HUES6 (cell line): Measurements from ENCODE around the gene PRRG3.

Experiments
- H3K27ac ChIP-seq: 2 replicates; pipeline ENCODE4 v1.7.0; 2013; ENCODE audit warnings: low read depth, mild to moderate bottlenecking, low read length, inconsistent platforms
- H3K27me3 ChIP-seq: 2 replicates; pipeline ENCODE4 v1.6.1; 2013; ENCODE audit warnings: low read length; ENCODE audit not compliant: control insufficient read depth, insufficient read depth
- H3K36me3 ChIP-seq: 2 replicates; pipeline ENCODE4 v1.6.1; 2013; ENCODE audit warnings: low read length; ENCODE audit not compliant: control insufficient read depth, insufficient read depth
- H3K4me1 ChIP-seq: 2 replicates; pipeline ENCODE4 v1.6.1; 2013; ENCODE audit warnings: low read length; ENCODE audit not compliant: control insufficient read depth, insufficient read depth
- H3K4me3 ChIP-seq: 2 replicates; pipeline ENCODE4 v1.5.1; 2013; ENCODE audit warnings: low read depth, low read length
- H3K9ac ChIP-seq: one replicate; pipeline ENCODE4 v1.6.1; 2013; ENCODE audit warnings: mild to moderate bottlenecking, low read length
- H3K9me3 ChIP-seq: 2 replicates; pipeline ENCODE4 v1.6.1; 2013; ENCODE audit warnings: low read depth, low read length; ENCODE audit not compliant: control insufficient read depth, insufficient read depth

Gene PRRG3

DNA sequence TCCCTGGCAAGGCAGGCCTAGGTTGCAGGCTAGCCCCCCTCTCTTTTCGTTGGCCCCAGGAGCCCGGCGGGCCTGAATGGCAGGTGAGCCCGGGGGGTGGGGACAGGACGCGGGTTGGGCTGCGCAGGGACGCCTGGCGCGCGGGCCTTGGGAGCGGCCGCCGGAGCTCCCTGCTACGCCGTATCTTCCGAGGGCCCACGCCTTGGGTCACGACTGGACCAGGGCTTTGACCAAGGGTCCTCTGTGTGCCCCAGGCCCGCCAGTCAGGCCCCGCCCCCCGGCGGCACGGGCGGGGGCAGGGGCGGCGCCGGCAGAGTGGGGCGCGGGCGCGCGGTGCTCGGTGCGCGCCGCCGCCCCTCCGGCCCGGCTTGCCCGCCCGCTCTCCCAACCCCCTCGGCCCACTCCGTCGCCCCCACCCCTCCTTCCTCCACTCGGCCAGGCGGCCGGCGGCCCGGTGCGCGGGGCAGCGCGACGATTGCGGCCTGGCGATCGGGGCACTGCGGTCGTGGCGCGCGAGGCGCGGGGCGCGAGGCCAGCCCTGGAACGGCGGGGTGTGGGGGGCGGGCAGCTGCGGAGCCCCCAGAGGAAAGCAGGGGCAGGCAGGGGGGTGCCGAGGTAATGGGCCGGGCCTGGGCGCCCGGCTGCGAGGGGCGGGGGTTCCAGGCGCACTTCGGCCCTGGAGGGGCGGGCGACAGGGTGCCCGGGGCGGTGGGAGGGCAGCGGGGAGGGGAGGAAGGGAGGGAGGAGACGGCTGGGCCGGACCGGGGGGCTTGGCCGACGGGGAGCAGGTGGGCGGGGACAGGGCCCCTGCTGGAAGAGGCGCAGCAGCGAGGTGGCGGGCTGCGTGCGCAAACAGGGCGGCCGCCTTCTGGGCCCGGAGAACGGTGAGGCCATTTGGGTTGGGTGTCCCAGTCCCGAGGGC, at the start of gene PRRG3:
TSS of gene PRRG3 (plus strand) at position 798 of the 922 bp plus-strand sequence. CDS start 3,357 bp downstream, outside the sequence.
- H3K36me3 ChIP-seq = no peaks in the 10 kb centered on the region
- no peak within 1 kb of the TSS for H3K27ac ChIP-seq
- H3K27me3 ChIP-seq = peaks cover 49% of the 10 kb centered on the region
- H3K4me1 ChIP-seq = peaks cover 4% of the 10 kb centered on the region; the same call in 1 of the 2 replicates
- H3K9me3 ChIP-seq = peaks cover 7% of the 10 kb centered on the region; the same call in 1 of the 2 replicates
- no peak within 1 kb of the TSS for H3K9ac ChIP-seq
- H3K4me3 ChIP-seq = peak within 1 kb of the TSS; percentile 56

DNA sequence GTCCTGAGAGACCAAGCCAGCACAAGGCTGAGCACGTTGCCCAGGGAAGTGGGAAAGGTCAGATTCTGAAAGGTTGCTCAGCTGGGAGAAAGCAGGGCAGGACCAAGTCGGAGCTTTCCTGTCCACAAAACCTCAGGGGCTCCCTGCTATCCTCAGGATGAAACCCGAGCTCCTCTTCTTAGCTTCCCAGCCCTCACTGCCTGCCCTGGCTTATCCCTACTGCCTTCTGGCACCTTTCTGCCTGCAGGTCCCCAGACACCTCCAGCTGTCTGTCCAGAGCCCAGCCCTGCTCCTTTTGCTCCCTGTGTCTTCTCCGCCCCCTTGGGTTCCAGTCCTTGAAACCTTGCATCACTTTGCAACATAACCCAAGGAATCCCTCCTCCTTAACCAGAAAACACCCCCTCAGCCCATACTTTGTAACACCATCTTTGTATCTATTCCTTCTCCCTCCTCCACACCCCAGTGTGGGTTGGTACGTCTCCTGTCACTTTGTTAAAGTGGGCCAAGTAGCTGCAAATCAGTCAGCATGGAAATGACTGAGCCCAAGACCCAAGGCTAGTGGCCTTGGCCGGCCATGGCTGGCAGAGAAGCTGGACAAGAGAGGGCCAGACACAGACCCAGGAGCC, 20.0 kb upstream of the PRRG3 start:
- Histone ChIP-seq H3K9me3 (peaks cover 3% of the 10 kb centered on the region; the same call in 1 of the 2 replicates), H3K4me1 (peaks cover 6% of the 10 kb centered on the region; the same call in 1 of the 2 replicates), H3K4me3 (no peak overlapping the region), H3K27me3 (peaks cover 20% of the 10 kb centered on the region), H3K9ac (no peak overlapping the region), H3K36me3 (no peaks in the 10 kb centered on the region), H3K27ac (no peak overlapping the region)

DNA sequence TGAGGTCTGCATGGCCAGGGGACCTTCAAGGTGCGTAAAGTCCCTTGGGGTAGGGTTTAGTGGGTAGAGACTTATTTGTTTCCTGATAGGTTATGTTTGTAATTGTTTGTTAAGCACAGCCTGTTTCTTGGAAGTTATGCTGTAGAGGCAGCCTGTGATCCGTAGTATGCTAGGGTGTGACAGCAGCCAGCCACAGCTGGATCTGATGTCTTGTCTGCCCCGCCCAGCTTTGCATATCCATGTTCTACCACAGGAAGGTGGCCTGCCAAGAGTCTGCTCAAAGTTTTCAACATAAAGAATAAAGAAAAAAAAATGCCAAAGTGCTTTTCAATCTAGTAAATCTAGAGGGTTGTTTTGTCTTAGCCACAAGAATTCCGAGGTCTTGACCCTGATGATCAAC, 19.1 kb upstream of the PRRG3 start:
- Histone ChIP-seq H3K4me3 (no peak overlapping the region), H3K9me3 (peaks cover 3% of the 10 kb centered on the region; the same call in 1 of the 2 replicates), H3K36me3 (no peaks in the 10 kb centered on the region), H3K9ac (no peak overlapping the region), H3K27me3 (peaks cover 15% of the 10 kb centered on the region), H3K27ac (no peak overlapping the region), H3K4me1 (peaks cover 6% of the 10 kb centered on the region; the same call in 1 of the 2 replicates)

DNA sequence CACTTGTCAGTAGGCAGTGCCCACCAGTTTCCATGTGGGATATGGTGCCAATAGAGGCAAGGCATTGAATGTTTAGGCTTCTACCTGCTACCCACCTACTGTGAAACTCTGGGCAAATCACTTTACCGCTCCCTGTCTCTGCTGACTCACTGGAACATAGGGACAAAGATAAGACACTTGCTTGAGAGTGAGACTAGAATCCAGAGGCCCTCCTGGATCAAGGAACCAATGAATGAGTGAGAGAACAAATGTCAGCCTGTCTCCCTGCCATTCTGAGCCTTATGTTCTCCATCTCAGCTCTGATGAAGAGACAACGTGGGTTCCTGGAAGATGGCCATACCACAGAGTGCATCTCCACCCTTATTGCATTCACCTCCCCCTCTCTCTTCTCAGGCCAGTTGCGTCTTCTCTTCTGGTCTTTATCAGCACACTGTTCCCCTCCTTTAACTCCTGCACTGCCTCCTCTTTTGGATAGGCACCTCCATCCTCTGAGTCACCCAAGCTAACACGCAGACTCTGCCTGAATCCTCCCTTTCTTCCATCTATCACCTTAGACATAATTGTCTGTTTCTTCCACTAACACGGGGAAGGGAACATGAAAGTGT, 15.4 kb upstream of the PRRG3 start:
- H3K9me3 ChIP-seq = peaks cover 3% of the 10 kb centered on the region; the same call in 1 of the 2 replicates
- H3K36me3 ChIP-seq = no peaks in the 10 kb centered on the region
- H3K9ac ChIP-seq = no peak overlapping the region
- peaks cover 5% of the 10 kb centered on the region; the same call in 1 of the 2 replicates for H3K4me1 ChIP-seq
- no peak overlapping the region for H3K27ac ChIP-seq
- H3K27me3 ChIP-seq = no peaks in the 10 kb centered on the region
- no peak overlapping the region for H3K4me3 ChIP-seq

DNA sequence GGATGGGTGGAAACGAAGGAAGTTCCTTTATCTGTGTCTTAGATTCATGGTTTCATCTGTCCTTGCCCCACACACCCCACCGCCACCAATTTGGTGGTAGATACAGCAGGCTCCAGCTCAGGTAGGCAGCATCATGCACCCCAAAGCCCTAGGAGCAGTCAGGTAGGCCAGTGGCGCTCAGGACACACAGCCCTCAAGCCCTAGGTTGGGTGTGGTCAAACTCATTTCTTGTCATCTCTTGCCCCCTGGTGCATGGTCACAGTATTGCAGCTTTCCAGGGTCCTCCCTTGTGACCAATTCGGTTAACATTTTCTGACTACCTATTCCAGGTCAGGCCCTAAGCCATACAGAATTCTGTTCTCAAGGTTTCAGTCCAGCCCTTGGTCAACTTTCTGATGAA, 14.5 kb upstream of the PRRG3 start:
- Histone ChIP-seq H3K27me3 (no peaks in the 10 kb centered on the region), H3K4me1 (no peaks in the 10 kb centered on the region), H3K9ac (no peak overlapping the region), H3K27ac (no peak overlapping the region), H3K9me3 (peaks cover 3% of the 10 kb centered on the region; the same call in 1 of the 2 replicates), H3K4me3 (no peak overlapping the region), H3K36me3 (no peaks in the 10 kb centered on the region)

DNA sequence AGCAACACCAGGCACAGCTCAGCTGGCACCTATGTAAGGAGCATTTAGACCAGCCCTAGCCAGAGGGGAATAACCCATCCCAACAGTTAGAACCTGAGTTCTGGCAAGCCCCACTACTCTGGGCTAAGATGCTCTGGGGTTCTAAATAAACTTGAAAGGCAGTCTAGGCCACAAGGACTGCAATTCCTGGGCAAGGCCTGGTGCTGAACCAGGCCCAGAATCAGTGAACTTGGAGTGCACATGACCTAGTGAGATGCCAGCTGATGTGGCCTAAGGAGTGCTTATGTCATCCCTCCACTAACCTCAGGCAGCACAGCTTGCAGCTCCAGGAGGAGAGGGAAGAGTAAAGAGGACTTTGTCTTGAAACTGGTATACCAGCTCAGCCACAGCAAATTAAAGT, 7.6 kb upstream of the PRRG3 start:
- Histone ChIP-seq H3K9ac (no peak overlapping the region), H3K36me3 (no peaks in the 10 kb centered on the region), H3K4me1 (no peaks in the 10 kb centered on the region), H3K4me3 (no peak overlapping the region), H3K27ac (no peak overlapping the region), H3K9me3 (peaks cover 10% of the 10 kb centered on the region; the same call in 1 of the 2 replicates), H3K27me3 (peaks cover 28% of the 10 kb centered on the region)

DNA sequence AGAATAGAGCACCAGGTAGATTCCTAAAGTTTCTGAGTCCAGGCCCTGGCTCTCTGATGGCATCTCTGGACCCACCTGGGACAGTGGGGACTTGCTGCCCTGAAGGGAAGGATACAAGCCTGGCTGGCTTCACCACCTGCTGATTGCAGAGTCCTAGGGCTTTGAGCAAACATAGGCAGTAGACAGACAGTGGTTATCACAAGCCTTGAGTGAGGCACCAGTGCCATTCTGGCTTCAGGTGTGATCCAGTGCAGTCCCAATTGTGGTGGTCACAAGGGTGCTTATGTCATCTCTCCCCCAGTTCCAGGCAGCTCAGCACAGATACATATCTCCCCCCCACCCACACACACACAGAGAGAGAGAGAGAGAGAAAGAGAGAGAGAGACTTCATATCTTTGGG, 6.6 kb upstream of the PRRG3 start:
- Histone ChIP-seq H3K9ac (no peak overlapping the region), H3K4me1 (no peaks in the 10 kb centered on the region), H3K27ac (no peak overlapping the region), H3K36me3 (no peaks in the 10 kb centered on the region), H3K9me3 (peaks cover 10% of the 10 kb centered on the region; the same call in 1 of the 2 replicates), H3K27me3 (peaks cover 39% of the 10 kb centered on the region), H3K4me3 (no peak overlapping the region)

DNA sequence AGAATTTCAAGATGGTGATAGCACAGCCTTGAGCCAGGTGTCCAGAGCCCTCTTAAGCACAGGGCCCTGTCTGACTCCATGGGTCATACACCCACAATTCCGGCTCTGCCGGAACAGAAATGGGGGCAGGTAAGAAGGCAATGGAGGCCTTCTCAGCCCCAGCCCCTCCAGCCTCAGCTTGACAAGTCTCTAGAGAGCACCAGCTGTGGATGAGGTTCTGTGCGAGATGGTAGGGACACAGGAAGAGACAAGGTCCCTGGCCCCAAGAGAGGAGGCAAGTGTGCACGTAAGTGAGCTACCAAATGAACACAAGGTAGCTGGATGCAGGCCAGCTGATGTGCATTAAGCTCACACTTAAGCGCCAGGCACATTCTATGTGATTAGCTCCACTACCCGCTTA, 2.4 kb upstream of the PRRG3 start:
- peaks cover 54% of the 10 kb centered on the region for H3K27me3 ChIP-seq
- peaks cover 4% of the 10 kb centered on the region; the same call in 1 of the 2 replicates for H3K4me1 ChIP-seq
- H3K36me3 ChIP-seq = no peaks in the 10 kb centered on the region
- H3K27ac ChIP-seq = no peak overlapping the region
- peaks cover 5% of the 10 kb centered on the region; the same call in 1 of the 2 replicates for H3K9me3 ChIP-seq
- no peak overlapping the region for H3K9ac ChIP-seq
- H3K4me3 ChIP-seq = no peak overlapping the region

DNA sequence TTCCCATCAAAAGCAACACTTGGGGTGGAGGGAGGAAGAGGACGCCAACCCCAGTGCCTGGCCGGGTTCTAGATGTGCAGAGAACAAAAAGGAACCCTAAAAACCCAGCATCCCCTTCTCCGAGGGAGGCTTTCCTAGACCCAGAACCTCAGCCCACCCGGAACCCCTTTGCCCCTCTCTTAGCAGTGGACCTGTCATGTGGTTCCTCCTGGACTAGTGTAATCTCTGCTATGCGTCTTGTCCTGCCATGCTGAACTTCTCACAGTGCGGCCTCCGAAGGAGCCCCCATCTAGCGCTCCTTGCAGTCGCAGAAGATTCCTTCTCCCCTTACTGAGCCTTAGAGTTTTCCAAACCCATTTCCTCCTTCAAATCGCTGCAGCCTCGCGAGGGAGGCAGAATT, 1.1 kb upstream of the PRRG3 start:
- no peaks in the 10 kb centered on the region for H3K36me3 ChIP-seq
- H3K27ac ChIP-seq = no peak overlapping the region
- H3K9ac ChIP-seq = no peak overlapping the region
- peaks cover 7% of the 10 kb centered on the region; the same call in 1 of the 2 replicates for H3K9me3 ChIP-seq
- peak overlapping the region; percentile 56 for H3K4me3 ChIP-seq
- H3K27me3 ChIP-seq = peaks cover 54% of the 10 kb centered on the region
- H3K4me1 ChIP-seq = peaks cover 4% of the 10 kb centered on the region; the same call in 1 of the 2 replicates

DNA sequence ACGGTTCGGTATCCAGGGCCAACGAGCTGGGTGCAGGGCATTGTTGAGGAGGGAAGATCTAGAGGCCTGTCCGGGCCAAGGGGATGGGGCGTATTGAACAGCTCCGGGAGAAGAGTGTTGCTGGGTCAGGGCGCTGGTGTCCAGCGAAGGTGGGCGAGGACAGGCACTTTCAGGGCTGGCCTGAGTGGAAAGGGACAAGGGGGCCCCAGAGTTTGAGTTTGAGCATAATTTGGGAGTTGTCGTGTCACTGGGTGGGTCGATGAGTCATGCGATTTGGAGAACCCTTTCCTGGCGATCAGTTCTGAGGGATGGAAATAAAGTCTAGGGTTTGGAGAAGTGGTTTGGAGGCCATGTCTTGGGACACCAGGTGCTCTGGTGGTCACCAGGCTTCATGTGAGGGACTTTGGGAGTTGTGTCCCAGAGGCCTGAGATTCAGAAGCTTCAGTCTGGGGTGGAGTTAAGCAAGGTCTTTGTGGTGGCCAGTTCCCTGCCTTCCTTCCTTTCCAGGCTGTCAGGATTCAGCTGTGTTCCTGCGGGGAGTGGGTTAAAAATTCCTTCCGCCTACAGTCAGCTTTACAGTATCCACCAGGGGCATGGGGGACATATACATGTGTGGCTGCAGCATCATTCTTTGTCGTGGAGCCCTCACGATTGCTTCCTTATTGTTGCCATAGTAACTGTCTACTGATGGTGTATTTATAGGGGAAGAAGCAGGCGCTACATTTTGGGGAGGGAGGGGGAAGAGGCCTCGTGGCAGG, 504 bp downstream of the PRRG3 start:
- Histone ChIP-seq H3K36me3 (no peaks in the 10 kb centered on the region), H3K4me1 (peaks cover 4% of the 10 kb centered on the region; the same call in 1 of the 2 replicates), H3K27me3 (peaks cover 47% of the 10 kb centered on the region), H3K4me3 (peak overlapping the region; percentile 56), H3K27ac (no peak overlapping the region), H3K9ac (no peak overlapping the region), H3K9me3 (peaks cover 8% of the 10 kb centered on the region; the same call in 1 of the 2 replicates)
